HL-60 (cell line): ENCODE measurements around the gene KRTAP4-12.
"Not testable (repeated sequence)": the region's sequence is repeated elsewhere in the genome, so short reads cannot be mapped to it uniquely, and the experiment has no call there.

Source experiments
- DNase-seq, 2 experiments: peaks; one replicate each; pipeline ENCODE4 v3.0.0-alpha.2; 2010 to 2020; ENCODE audit warnings: low read depth in 1 of 2, low spot score in 1 of 2
- H3K27ac ChIP-seq: fragments of 250-450 bp; sonication (Bioruptor Pico); replicated peaks from 2 replicates; pipeline ENCODE4 v1.5.1; 2020; ENCODE audit warnings: mild to moderate bottlenecking, moderate library complexity
- H3K27me3 ChIP-seq: fragments of 250-450 bp; sonication (Bioruptor Pico); 2 replicates; pipeline ENCODE4 v1.5.1; 2021; ENCODE audit warnings: mild to moderate bottlenecking, moderate library complexity; ENCODE audit not compliant: insufficient read depth, poor library complexity, severe bottlenecking
- H3K4me3 ChIP-seq: replicated peaks from 2 replicates; pipeline ENCODE4 v1.5.1; 2011; ENCODE audit warnings: mild to moderate bottlenecking, control low read depth, low read length; ENCODE audit not compliant: insufficient read depth
- GABPA ChIP-seq: IDR thresholded peaks from 2 replicates; pipeline ENCODE4 v1.6.1; 2012; ENCODE audit warnings: low read depth
- POLR2AphosphoS5 ChIP-seq: IDR thresholded peaks from 2 replicates; pipeline ENCODE4 v1.6.1; 2012; ENCODE audit warnings: low read depth
- SPI1 ChIP-seq: IDR thresholded peaks from 2 replicates; pipeline ENCODE4 v1.6.1; 2012; ENCODE audit warnings: low read depth, mild to moderate bottlenecking, borderline replicate concordance
- TF ChIP-seq, protein P1 (sequence below): IDR thresholded peaks from 2 replicates; pipeline ENCODE4 v1.6.1; 2012; ENCODE audit warnings: low read depth; ENCODE audit not compliant: insufficient replicate concordance
- TF ChIP-seq, protein P2 (sequence below): IDR thresholded peaks from one replicate; pipeline ENCODE4 v1.5.1; 2011; ENCODE audit warnings: low read length, control low read depth, inconsistent platforms; ENCODE audit not compliant: insufficient read depth

Gene KRTAP4-12

DNA sequence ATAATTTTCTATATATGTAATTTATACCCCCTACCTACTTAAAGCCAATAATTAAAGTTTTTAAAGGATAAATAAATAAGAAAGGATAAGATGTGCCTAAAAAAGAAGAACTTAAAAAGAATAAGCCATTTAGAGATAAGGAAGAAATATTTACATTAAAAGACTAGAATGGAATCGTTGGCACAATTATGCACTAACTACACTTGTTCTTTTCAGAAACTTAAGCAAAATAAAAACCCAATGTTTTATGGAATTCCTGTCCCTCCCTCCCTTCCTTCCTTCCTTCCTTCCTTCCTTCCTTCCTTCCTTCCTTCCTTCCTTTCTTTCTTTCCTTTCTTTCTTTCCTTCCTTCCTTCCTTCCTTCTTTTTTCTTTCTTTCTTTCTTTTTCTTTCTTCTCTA, 20.9 kb upstream of the KRTAP4-12 start:
- Histone ChIP-seq H3K27ac (no peak overlapping the region), H3K27me3 (no peaks in the 10 kb centered on the region), H3K4me3 (no peak overlapping the region)
- no peak for TF ChIP-seq GABPA
- TF ChIP-seq, protein P1, sequence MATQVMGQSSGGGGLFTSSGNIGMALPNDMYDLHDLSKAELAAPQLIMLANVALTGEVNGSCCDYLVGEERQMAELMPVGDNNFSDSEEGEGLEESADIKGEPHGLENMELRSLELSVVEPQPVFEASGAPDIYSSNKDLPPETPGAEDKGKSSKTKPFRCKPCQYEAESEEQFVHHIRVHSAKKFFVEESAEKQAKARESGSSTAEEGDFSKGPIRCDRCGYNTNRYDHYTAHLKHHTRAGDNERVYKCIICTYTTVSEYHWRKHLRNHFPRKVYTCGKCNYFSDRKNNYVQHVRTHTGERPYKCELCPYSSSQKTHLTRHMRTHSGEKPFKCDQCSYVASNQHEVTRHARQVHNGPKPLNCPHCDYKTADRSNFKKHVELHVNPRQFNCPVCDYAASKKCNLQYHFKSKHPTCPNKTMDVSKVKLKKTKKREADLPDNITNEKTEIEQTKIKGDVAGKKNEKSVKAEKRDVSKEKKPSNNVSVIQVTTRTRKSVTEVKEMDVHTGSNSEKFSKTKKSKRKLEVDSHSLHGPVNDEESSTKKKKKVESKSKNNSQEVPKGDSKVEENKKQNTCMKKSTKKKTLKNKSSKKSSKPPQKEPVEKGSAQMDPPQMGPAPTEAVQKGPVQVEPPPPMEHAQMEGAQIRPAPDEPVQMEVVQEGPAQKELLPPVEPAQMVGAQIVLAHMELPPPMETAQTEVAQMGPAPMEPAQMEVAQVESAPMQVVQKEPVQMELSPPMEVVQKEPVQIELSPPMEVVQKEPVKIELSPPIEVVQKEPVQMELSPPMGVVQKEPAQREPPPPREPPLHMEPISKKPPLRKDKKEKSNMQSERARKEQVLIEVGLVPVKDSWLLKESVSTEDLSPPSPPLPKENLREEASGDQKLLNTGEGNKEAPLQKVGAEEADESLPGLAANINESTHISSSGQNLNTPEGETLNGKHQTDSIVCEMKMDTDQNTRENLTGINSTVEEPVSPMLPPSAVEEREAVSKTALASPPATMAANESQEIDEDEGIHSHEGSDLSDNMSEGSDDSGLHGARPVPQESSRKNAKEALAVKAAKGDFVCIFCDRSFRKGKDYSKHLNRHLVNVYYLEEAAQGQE, result no peak
- TF ChIP-seq, protein P2, sequence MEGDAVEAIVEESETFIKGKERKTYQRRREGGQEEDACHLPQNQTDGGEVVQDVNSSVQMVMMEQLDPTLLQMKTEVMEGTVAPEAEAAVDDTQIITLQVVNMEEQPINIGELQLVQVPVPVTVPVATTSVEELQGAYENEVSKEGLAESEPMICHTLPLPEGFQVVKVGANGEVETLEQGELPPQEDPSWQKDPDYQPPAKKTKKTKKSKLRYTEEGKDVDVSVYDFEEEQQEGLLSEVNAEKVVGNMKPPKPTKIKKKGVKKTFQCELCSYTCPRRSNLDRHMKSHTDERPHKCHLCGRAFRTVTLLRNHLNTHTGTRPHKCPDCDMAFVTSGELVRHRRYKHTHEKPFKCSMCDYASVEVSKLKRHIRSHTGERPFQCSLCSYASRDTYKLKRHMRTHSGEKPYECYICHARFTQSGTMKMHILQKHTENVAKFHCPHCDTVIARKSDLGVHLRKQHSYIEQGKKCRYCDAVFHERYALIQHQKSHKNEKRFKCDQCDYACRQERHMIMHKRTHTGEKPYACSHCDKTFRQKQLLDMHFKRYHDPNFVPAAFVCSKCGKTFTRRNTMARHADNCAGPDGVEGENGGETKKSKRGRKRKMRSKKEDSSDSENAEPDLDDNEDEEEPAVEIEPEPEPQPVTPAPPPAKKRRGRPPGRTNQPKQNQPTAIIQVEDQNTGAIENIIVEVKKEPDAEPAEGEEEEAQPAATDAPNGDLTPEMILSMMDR, result no peak
- TF ChIP-seq POLR2AphosphoS5, result no peak
- TF ChIP-seq SPI1, result no peak
- no peak for DNase-seq

DNA sequence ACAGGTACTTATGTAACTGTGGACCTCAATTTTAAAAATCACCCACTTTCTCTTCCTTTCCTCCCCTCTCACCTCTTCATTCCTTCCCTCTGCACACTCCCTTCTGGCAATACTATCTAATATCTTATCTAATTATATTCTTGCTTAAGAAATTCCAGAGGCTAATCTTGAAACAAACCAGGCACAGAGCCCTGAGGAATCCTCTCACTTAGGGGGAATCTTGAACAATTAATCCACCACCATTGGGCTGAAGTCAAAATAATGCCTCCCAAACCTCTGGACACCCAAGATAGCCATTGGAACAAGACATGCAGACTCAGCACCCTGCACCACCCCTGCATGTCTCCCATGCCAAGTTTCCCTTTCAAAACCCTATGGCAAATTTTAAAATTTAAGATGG, 17.4 kb upstream of the KRTAP4-12 start:
- Histone ChIP-seq H3K27ac (no peak overlapping the region), H3K4me3 (no peak overlapping the region), H3K27me3 (no peaks in the 10 kb centered on the region)
- TF ChIP-seq POLR2AphosphoS5 (no peak), GABPA (no peak), SPI1 (no peak)
- TF ChIP-seq, protein P2, result no peak
- TF ChIP-seq, protein P1, result no peak
- DNase-seq, result no peak

DNA sequence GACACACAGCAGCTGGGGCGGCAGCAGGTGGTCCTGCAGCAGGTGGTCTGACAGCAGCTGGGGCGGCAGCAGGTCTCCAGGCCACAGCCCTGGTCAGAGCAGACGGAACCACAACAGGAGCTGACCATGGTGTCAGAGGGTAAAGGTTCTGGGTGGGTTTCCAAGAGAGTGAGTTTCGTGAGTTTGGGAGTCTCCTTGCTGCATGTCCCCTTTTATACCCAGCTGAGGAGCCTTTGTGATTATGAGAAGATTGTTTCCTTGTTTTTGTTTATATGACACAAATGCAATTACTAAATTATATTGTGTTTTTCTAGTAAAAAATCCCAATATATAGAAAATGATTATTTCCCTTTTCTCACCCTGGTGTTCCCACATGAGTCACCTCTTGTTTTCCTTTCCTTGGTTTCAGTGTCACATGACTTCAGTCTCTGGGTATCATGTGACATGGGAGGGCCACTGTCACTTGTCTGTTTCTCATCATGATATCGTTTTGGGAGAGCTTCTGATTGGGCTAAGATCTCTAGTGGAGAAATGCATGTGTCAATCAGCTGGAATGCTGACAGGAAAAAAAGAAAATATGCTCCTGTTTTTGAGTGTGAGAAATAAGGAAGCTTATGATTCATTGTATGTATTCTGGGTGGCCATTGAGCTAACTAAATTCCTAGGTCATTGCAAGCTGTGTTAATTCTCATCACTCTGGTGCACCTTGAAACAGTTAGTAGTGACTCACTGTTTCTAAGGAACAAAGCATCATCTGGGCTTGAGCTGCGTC, 16.6 kb upstream of the KRTAP4-12 start, which contains the start of gene KRTAP4-6:
KRTAP4-6 (minus strand) TSS at position 185 of the 772 bp plus-strand sequence; CDS start at position 128, 57 bp downstream.
- Histone ChIP-seq H3K4me3 (no peak within 1 kb of the TSS), H3K27me3 (no peaks in the 10 kb centered on the region), H3K27ac (no peak within 1 kb of the TSS)
- DNase-seq, result no peak
- no peak for TF ChIP-seq POLR2AphosphoS5
- TF ChIP-seq GABPA, result no peak
- TF ChIP-seq, protein P1, result no peak
- TF ChIP-seq, protein P2, result no peak
- no peak for TF ChIP-seq SPI1

DNA sequence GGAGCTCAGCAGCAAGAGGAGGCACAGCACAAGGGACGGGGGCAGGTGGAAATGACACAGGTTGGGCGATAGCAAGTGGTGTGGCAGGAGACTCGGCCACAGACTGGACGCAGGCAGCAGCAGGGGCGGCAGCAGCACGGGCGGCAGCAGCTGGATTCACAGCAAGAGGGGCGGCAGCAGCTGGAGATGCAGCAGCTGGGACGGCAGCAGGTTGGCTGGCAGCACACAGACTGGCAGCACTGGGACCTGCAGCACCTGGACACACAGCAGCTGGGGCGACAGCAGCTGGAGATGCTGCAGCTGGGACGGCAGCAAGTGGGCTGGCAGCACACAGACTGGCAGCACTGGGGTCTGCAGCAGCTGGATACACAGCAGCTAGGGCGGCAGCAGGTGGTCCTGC, 15.9 kb upstream of the KRTAP4-12 start:
- H3K27ac ChIP-seq, H3K4me3 ChIP-seq, H3K27me3 ChIP-seq, DNase-seq: not testable (repeated sequence)
